GM12873 (cell line): ENCODE results near the gene UTS2.

ENCODE experiments used
- TF ChIP-seq, protein P1 (sequence below): IDR thresholded peaks from 2 replicates; pipeline ENCODE4 v1.5.1; 2012; ENCODE audit warnings: low read depth, mild to moderate bottlenecking, moderate library complexity, low read length, control low read depth; ENCODE audit not compliant: insufficient read depth; ENCODE audit errors: missing control alignments

Gene UTS2

DNA sequence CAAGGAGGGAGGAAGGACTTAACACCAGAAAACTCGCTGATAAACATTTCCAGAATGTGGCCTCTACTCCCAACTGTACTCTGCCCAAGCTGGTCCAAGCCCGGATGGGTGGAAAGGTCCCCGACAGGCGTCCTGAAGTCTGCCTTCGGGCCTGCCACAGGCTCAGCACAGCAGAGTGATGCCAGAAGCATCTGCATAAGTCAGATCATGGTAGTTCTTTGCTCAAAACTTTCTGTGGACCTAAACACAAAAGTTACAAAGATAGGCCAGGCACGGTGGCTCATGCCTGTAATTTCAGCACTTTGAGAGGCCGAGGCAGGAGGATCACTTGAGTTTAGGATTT lies 790 bp upstream of the UTS2 start:
- TF ChIP-seq, protein P1, sequence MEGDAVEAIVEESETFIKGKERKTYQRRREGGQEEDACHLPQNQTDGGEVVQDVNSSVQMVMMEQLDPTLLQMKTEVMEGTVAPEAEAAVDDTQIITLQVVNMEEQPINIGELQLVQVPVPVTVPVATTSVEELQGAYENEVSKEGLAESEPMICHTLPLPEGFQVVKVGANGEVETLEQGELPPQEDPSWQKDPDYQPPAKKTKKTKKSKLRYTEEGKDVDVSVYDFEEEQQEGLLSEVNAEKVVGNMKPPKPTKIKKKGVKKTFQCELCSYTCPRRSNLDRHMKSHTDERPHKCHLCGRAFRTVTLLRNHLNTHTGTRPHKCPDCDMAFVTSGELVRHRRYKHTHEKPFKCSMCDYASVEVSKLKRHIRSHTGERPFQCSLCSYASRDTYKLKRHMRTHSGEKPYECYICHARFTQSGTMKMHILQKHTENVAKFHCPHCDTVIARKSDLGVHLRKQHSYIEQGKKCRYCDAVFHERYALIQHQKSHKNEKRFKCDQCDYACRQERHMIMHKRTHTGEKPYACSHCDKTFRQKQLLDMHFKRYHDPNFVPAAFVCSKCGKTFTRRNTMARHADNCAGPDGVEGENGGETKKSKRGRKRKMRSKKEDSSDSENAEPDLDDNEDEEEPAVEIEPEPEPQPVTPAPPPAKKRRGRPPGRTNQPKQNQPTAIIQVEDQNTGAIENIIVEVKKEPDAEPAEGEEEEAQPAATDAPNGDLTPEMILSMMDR, result no peak

GRCh38 chr1:7850786-7851185 lies 2.1 kb downstream of the UTS2 start:
- TF ChIP-seq, protein P1, result no peak

DNA sequence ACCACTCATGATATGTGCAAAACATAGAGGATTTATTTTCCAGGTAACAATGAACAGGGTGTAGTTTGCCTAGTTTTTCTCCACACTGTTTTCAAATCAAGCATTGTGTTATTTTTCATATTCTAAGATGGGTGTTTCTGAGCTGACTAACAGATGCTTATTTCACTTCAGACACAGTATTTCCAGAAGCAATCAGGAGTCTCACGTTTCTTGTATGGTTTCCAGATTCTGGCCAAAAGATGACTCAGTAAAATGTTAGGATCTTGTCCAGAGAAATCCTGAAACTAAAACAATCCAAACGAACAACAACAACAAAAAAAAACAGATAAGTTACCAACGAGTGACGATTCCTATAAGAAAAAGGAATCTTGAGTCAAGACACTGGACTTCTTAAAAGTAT lies 5.3 kb downstream of the UTS2 start:
- TF ChIP-seq, protein P1, result no peak

DNA sequence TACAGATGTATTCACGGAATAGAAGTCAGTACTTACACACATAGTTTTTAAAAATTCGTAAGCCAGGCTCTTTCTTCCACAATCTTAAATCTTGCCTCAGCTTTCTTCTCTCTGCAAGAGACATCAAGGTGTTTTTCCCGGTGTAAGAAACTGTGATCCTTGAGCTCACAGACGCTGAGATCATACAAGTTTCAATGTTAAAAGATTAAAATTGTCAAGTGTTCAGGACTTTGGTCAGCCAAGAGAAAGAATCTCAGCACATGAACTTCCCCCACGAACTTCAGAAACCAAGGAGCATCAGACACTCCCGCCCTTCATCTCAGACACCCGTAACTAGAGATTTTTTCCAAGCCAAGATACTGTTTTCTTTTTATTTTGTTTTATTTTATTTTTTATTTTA lies 6.2 kb downstream of the UTS2 start:
- TF ChIP-seq, protein P1, result no peak

DNA sequence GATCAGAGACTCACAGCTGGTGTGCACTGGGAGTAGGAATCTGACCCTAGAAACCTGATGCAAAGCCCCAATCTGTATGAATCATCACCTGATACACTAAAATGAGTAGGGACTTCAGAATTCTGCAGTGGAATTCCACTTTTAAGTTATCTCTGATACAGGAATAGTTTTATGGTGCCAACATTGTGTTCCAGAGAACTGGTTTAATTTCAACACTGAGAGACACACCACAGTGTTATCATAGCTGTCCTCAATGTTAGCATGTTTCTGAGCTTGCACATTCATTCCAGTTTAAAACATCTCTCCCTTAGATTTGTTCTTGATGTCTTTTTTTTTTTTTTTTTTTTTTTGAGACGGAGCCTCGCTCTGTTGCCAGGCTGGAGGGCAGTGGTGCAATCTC lies 7.1 kb downstream of the UTS2 start:
- TF ChIP-seq, protein P1, result no peak

DNA sequence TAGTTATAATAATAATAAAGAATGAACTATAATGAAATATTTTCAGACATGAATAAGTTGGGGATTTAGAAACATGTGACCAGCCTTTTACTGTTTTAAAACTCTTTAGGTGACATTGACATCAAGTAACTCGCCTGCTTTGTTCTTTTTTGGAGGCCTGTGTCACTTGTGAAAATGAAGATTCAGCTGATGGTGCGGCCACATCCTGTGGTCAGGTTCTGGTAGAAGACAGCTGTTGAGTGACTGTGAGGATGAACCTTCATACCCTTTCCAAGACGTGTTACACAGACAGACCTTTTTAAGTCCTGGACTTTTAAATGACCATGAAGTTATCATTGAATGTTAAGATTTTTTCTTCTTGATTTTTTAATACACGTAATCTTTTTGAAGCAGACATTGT lies 10.3 kb downstream of the UTS2 start:
- TF ChIP-seq, protein P1, result no peak

- TF ChIP-seq, protein P1, result no peak
Observed at GRCh38 chr1:7839526-7839925, 13.3 kb downstream of the UTS2 start.

- TF ChIP-seq, protein P1, result no peak
Observed at GRCh38 chr1:7838714-7839113, 14.2 kb downstream of the UTS2 start.
